HG03108 (cell line): ENCODE results near the gene RAB3A.
"Not testable (repeated sequence)": the region's sequence is repeated elsewhere in the genome, so short reads cannot be mapped to it uniquely, and the experiment has no call there.

Source experiments
- ATAC-seq: cut with Tn5 transposase; IDR thresholded peaks from one replicate; pipeline ENCODE4 v1.9.1; 2021; ENCODE audit warnings: moderate library complexity; ENCODE audit not compliant: unreplicated experiment

RAB3A gene

DNA sequence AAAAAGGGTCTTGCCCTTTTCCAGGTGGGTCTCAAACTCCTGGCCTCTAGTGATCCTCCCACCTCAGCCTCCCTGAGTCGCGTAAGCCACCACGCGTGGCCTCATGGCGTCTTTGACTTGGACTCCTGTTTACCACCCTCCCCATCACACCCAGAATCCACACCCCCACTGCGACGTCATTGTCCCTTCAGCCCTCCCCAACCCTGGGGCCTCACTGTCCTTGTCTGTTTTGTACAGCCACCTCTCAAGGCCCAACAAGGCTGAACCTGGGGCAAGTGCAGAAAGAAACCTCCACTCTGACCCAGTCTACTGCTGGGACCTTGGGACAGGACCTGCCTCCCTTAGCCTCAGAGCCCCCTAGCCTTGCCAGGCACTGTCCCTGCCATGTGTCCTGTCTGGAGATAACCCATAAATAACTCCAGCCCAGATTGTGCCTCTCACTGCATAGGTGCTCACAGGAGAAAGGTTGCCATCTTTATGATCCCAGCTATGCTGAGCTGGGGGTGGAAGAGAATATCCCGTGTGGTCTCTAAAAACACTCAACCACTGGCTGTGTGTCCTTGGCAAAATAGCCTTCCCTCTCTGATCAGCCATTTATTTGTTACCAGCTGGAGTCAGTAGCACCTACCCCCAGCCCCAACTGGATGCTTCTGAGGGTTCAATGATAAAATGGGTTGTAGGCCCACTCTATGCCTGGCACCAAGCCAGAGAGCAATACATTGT is 32.1 kb downstream of the RAB3A start:
- ATAC-seq = no peak

DNA sequence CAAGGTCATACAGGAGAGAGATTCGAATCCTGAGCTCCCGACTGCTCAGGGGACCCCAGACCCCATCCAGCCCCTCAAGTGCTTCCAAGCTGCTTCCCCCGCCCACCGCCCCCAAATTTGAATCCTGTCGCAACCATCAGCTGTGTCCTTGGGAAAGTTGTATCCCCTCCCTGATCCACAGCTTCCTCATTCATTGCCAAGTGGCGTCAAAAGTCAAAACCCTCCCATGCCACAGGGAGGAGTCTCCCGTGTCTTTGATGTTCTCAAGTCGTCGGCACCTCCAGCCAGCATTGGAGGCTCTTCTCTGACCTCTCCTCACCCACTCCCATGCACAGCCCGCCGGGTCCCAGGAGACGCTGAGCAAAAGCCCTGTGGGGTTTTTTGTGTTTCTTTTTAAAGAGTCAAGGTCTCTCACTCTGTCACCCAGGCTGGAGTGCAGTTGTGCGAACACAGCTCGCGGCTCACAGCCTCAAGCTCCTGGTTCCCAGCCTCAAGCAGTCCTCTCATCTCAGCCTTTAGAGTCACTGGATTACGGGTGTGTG is 33.1 kb downstream of the RAB3A start:
- ATAC-seq = peak; percentile 22

DNA sequence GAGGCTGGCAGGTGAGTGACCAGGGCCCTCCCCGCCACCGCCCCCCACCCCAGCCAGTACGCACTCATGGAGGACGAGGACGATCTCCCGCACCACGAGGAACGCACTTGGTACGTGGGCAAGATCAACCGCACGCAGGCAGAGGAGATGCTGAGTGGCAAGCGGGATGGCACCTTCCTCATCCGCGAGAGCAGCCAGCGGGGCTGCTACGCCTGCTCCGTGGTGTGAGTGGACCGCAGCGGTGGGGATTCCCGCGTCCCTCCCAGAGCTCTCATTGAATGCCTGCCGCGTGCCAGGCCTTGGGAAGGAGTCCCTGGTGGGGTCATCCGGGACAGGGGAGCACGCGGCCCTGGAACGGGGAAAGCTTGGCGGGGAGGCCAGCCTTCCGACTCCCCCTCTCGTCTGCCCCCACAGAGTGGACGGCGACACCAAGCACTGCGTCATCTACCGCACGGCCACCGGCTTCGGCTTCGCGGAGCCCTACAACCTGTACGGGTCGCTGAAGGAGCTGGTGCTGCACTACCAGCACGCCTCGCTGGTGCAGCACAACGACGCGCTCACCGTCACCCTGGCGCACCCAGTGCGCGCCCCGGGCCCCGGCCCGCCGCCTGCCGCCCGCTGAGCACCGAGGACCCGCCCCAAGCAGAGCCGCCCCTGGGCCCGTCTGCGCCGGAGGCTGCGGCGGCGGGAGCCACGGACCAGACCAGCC is 35.0 kb downstream of the RAB3A start:
- ATAC-seq = no peak

DNA sequence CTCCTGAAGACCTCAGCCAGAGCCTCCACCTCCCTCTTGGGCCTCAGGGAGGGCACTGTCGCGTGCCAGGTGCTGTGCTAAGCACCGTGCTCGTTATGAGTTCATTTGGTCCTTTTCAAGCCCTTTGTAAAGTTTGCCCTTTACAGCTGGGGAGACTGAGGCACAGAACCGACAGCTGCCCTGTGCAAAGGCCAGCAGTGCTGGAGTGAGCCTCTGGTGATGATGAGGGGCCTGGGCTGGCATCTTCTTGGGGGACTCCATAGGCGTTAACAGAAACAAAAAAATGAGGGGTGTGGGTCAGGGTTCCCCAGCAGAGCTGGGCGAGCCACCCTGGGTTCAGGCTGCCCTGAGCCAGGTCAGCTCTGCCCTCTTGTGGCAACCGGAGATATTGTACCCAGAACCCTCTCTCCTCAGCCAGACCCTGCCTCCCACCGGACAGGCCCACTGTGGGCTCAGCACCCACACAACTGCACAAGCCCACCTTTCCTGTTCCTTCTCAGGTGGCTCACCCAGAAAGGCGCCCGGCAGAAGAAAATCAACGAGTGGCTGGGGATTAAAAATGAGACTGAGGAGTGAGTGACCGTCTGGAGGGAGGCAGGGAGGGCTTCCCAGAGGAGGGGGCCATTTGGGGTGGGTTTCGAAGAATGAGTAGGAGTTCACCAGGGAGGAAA is 35.7 kb downstream of the RAB3A start:
- no peak for ATAC-seq

DNA sequence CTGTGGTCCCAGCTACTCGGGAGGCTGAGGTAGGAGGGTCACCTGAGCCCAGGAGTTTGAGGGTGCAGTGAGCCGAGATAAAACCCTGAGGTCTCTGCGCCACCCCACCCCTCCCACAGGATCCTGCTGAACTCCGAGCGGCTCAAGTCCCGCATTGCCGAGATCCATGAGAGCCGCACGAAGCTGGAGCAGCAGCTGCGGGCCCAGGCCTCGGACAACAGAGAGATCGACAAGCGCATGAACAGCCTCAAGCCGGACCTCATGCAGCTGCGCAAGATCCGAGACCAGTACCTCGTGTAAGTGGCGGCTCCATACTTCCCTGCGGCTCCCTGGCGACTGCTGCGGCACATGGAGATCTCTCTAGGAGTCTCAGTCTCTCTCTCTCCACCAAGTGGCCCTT is 36.8 kb downstream of the RAB3A start:
- ATAC-seq = no peak

DNA sequence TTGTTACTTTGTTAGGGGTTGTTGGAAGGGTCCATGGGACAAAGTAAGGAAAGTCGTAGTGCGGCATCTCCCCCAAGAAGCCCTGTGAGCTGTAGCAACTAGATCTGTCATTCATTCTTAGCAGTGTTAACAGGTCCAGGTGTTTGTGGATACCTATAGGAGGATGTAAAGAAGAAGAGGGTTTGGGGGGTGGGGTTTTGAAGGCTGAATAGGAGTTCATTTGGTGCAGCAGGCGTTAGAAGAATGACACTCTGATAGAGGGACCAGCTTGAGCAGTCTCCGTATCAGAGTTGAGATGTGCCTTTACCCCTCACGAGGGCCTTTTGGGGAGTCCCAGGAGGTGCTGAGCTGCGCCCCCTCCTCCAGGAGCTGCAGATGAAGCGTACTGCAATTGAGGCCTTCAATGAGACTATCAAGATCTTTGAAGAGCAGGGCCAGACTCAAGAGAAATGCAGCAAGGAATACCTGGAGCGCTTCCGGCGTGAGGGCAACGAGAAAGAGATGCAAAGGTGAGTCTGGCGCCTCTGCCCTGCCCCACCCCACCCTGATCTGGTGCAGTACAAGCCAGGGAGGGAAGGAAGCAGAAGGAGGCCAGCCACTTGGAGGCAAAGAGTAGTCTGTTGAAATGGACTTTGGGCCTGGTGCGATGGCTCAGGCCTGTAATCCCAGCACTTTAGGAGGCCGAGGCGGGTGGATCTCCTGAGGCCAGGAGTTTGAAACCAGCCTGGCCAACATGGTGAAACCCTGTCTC is 37.9 kb downstream of the RAB3A start:
- ATAC-seq = no peak

DNA sequence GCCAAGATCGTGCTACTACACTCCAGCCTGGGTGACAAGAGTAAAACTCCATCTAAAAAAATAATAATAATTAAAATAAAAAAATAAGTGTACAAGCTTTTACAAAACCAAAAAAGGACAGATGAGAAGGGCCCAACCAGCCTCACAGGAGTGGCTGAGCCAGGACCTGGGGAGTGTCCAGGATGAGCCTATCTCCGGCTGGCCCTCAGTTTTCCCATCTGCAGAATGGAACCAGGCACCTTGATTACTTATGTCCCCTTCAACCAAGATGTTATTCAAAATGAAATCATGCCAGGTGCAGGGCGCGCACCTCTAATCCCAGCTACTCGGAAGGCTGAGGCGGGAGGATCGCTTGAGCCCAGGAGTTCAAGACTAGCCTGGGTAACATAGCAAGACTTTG is 39.8 kb downstream of the RAB3A start:
- no peak for ATAC-seq

DNA sequence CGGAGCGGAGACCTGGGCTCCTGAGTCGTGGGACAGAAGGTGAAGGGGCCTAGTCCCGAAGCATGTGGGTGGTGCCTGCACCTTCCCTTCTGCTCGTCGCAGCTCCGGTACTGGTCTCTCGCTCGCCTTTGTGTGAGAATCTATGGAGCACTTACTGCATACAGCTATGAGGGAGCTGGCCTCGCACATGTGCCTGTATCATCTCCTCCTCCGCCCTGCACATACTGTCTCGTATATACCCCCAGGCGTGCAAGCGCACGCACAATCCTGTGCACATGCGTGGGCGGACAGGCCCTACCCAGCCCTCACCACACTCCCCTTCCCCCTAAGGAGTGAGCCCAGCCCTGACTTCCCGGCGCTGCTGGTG is 42.2 kb downstream of the RAB3A start:
- ATAC-seq = no peak

DNA sequence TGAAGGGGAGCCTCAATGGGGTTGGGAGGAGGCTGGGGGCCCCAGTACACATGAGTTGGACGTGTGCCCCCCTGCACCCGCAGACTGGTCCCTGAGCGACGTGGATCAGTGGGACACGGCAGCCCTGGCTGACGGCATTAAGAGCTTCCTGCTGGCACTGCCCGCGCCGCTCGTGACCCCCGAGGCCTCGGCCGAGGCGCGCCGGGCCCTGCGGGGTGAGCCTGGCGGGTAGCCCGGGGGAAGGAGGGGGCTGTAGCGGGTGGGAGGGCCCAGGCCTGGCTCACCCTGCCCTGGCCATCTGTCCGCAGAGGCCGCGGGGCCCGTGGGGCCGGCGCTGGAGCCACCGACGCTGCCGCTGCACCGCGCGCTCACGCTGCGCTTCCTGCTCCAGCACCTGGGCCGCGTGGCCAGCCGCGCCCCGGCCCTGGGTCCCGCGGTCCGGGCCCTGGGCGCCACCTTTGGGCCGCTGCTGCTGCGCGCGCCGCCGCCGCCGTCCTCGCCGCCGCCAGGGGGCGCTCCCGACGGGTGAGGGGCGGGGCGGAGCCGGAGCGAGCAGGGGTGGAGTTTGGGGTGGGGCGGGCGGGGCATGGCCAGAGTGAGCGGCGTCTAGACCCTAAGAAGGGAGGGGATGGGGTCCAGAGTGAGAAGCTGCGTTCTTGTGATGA is 42.7 kb downstream of the RAB3A start:
- peak; percentile 79 for ATAC-seq

DNA sequence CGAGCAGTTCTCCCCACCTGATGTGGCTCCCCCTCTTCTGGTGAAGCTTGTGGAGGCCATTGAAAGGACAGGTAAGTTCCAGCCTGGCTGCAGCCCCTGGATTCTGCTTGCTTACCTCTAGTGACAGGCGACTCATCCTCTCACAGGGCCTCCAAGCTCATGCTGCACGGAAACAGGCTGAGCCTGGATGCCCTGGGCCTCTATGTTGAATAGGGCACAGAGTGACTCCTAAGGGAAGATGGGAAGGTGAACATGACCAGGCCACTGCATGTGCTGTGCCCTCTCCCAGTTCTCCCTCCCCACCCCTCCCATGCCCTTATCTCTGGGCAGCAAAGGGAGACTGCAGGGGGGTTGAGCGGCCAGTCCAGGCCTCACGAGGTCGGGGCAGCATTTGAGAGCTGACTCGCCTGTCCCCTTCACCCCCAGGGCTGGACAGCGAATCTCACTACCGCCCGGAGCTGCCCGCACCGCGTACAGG is 43.3 kb downstream of the RAB3A start:
- no peak for ATAC-seq

DNA sequence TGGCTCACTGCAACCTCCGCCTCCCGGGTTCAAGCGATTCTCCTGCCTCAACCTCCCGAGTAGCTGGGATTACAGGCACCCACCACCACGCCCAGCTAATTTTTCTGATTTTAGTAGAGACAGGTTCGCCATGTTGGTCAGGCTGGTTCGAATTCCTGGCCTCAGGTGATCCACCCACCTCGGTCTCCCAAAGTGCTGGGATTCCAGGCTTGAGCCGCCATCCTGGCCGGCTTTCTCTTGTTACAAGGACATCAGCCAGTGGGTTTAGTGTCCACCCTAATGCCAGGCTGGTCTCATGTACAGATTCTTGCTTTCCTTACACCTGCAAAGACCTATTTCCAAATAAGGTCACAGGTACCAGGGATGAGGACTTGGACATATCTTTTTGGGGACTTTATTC is 44.0 kb downstream of the RAB3A start:
- no peak for ATAC-seq

DNA sequence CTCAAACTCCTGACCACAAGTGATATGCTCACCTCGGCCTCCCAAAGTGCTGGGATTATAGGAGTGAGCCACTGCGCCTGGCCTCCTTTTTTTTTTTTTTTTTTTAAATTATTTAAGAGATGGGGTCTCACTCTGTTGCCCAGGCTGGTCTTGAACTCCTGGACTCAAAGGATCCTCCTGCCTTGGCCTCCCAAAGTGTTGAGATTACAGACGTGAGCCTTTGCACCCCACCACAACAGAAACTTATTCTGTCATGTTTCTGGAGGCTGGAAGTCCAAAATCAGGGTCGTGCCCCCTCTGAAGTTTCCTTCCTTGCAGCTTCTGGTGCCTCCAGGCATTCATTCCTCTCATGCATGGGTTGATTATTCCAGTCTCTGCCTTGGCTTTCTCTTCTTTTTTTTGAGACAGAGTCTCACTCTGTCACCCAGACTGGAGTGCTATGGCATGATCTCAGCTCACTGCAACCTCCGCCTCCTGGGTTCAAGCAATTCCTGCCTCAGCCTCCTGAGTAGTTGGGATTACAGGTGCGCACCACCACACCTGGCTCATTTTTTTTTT is 44.7 kb downstream of the RAB3A start:
- not testable (repeated sequence) for ATAC-seq

DNA sequence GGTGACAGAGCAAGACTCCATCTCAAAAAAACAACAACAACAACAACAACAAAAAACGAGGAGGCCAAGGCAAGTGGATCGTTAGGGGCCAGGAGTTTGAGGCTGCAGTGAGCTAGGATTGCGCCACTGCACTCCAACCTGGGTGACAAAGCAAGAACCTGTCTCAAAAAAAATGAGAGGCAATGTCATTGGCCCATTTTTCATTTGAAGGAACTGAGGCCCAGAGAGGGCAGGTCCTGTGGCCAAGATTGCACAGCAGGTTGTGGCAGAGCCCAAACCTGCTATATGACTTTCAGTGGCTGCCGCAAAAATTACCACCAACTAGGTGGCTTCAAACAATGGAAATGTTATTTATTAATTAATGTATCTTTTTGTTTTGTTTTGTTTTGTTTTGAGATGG is 45.4 kb downstream of the RAB3A start:
- ATAC-seq = no peak

DNA sequence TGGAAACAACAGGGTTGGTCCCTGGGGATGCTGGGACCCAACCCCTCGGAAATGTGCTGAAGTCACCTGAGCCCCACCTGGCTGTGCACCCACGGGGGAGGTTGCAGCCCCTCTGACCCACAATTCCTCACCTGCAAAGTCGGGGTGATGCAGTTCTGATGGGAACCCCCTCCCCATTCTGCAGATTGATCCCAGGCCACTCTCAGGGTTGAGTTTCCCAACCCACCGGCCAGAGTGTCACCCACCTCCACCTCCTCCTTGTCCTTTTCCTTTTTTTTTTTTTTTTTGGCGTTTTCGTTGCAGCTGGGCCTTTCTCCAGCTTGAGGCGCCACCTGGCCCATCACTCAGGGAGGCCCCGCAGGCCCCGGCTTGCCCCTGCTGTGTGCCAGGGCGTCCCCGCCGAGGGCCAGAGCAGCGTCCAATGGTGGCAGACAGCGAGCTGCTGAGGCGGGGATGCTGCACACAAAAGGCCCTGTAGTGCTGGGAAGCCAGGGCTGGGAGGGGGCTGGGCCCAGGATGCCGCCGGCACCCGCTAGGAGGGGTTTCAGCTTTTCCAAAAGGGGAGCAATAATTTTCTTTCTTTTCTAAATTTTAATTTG is 46.3 kb downstream of the RAB3A start:
- no peak for ATAC-seq

DNA sequence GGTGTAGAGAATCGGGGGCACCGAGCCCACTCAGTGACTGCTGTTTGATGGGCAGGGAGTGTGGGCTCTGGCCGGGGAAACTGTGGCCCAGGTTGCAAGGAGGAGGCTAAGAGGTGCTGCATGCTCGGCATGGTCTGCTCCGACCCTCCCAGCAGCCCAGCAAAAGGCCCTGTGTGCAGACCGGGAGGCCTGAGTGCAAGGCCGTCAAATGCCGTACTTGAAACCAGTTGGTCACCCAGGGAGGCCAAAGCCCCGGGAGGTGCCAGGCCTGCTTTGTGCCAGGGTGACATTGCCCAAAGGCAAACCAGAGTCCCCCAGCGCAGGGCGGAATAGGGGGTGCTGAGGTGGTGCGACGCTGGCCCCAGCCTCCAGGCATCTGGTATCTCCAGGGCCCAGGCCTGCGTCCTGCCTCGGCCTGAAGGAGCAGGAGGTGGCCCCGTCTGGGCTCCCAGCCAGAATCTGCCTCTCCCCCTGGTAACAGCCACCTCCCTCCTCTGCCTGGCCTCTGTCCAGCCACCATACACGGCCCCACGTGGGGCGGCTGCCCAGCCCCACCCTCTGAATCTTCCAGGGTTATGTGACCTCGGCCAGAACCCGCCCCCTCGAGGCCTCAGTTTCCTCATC is 46.9 kb downstream of the RAB3A start:
- no peak for ATAC-seq

DNA sequence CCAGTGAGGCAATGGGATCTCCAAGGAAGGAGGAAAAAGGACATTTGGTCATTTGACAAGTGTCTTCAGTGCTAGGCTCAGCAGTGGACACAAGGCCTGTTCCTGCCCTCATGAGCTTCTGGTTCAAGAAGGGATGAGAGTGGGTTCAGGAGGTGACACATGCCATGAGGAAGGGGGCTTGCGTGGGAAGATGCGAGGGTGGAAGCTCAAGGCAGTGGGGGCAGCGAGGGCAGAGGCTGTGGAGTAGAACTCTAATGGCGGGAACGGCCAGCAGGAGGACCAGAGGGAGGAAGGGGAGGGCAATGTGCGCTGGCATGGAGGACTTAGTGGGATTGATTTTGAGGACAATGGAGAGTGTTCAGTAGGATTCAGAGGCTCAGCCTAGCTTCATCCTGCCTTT is 47.6 kb downstream of the RAB3A start:
- ATAC-seq = no peak

DNA sequence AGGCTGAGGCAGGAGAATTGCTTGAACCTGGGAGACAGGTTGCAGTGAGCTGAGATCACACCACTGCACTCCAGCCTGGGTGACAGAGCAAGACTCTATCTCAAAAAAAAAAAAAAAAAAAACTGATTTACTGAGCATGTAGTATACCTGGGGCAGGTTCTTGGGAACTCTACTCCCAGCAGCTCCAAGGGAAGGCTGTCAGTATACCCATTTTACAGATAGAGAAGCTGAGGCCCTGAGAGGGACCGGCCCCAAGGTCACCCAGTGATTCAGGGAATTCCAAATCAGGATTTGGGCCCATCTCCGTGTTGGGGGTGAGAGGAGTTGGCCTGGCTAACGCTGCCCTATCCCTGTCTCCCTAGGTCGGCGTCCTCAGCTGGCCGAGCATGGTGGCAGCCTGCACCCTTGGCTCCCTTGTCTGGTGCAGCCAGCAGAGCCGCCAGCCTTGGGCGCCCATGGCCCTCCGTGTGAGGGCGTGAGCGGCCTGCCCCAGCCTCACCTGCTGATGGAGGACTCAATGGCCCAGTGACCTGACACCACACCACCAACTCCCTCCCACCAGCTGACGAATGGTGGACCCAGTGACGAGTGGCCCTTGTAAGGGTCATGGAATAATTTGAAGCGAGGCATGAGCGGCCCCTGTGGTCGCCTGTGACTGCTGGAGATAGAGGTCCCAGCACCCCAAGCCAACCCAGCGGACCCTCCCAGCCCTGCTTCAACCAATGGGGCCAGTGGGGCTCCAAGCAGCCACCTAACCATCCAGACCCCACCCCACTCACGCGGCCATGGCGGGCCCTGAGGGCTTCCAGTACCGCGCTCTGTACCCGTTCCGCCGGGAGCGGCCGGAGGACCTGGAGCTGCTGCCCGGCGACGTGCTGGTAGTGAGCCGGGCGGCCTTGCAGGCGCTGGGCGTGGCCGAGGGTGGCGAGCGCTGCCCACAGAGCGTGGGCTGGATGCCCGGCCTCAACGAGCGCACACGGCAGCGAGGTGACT is 48.5 kb downstream of the RAB3A start:
- ATAC-seq = no peak

DNA sequence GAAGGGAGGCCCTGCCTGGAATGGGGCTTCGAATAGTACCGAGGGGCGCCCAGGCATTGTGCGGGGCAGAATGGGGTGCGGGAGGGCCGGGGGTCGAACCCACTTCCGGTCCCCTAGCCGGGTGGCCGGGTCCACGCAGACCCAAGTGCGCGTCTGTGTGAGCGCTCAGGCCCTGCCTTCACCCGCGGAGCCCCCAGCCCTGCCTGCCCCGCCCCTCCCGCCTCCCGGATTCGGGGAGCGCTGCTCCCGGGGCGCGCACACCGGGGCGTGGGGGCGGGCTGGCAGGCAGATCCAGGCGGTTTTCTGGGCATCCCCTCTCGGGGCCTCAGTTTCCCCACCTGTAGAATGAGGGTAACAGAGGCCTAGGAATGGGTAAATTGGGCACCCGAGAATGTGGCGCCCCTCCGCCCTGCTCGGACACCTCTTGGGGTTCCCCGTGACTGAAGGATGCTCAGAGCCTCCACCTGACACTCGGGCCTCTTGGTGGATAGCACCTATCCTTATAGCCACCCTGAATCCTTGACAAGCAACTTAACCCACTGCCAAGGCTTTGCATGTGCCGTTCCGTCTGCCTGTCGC is 50.2 kb downstream of the RAB3A start:
- no peak for ATAC-seq
